ENCODE data around the gene INAFM2. TPM values are rescaled to one million over a fixed set of nuclear protein-coding genes. Genes with fewer than 3 reads are reported as not detected.

Gene INAFM2
- total RNA-seq, 1 experiment from 2014 or later: 25.4 TPM

DNA sequence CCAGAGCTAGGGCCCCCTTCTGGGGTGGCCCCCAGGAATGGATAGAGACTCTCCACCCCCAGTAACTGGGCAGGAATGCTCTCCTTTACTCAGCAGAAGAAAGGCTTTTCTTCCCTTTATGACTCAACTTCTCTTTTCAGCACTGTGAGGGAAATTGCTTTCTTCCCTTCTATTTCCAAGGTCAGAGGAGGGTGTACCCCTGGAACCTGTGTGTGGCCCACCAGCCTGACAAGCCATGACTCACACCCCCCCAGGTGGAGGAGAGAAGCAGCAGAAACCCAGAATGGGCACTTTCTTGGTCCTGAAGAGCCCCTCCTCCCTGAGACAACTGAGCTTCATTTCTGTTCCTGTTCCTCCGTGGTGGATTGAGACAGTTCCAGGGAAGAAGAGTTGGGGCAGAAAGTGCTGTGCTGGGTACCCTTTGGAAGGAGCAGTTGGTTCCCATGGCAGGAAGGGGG, 37.9 kb upstream of the INAFM2 start:
- Mint-ChIP-seq H3K9me3 (no peaks in the 10 kb centered on the region), H3K4me3 (no peak overlapping the region), H3K27me3 (ENCODE audit: low read depth) (peaks cover 84% of the 10 kb centered on the region), H3K27ac (no peak overlapping the region), H3K4me1 (peaks cover 38 to 47% of the 10 kb centered on the region in 2 experiments), H3K36me3 (ENCODE audit: insufficient read depth in 1 of 3, low read depth in 3 of 3) (no peaks in the 10 kb centered on the region; a peak in 2 of 7 replicates)
- Histone ChIP-seq H3K14ac (ENCODE audit: insufficient read depth, low read length) (no peak overlapping the region), H3T11ph (ENCODE audit: low read length) (no peak overlapping the region), H2BK20ac (ENCODE audit: low read depth, low read length, poor library complexity, severe bottlenecking) (no peak overlapping the region), H4K5ac (ENCODE audit: insufficient read length, low read depth, low read length) (no peak overlapping the region), H4K8ac (replicated peaks; ENCODE audit: insufficient read length, low read depth, low read length) (no peak overlapping the region), H3K18ac (ENCODE audit: insufficient read length, low read depth, low read length) (no peak overlapping the region), H3K9ac (ENCODE audit: extremely low read depth, insufficient read length, low read length) (no peak overlapping the region), H4K20me1 (ENCODE audit: control insufficient read depth, insufficient read depth, insufficient read length) (no peaks in the 10 kb centered on the region), H3K27ac (ENCODE audit: insufficient read length, low read depth, low read length) (no peak overlapping the region), H2BK12ac (ENCODE audit: insufficient read length, low read depth, low read length) (no peak overlapping the region), H3K23me2 (ENCODE audit: insufficient read length, low read depth, low read length, poor library complexity, severe bottlenecking) (peaks cover 4% of the 10 kb centered on the region), H3K4me1 (ENCODE audit: insufficient read depth, low read length) (peaks cover 5% of the 10 kb centered on the region), H3K27me3 (ENCODE audit: insufficient read depth, low read length) (peaks cover 31% of the 10 kb centered on the region; the same call in 1 of the 2 replicates), H3K4me2 (ENCODE audit: insufficient read depth, insufficient read length, low read length) (no peak overlapping the region), H3K23ac (ENCODE audit: insufficient read length, low read depth, low read length) (no peak overlapping the region), H2BK5ac (ENCODE audit: insufficient read length, low read length) (no peak overlapping the region), H3K4ac (ENCODE audit: low read depth, low read length) (no peak overlapping the region), H3K79me1 (ENCODE audit: insufficient read depth, low read depth, low read length, poor library complexity, severe bottlenecking) (no peaks in the 10 kb centered on the region), H2AFZ (ENCODE audit: low read length) (no peak overlapping the region), H3K9me3 (ENCODE audit: control insufficient read depth, low read depth, low read length) (no peaks in the 10 kb centered on the region), H3K79me2 (ENCODE audit: insufficient read depth, low read length) (no peaks in the 10 kb centered on the region), H2BK15ac (ENCODE audit: low read depth, low read length) (no peak overlapping the region), H3K56ac (ENCODE audit: insufficient read length, low read depth, low read length) (no peak overlapping the region), H2BK120ac (ENCODE audit: low read depth, low read length, poor library complexity, severe bottlenecking) (no peak overlapping the region), H2AK5ac (ENCODE audit: insufficient read length, low read length) (no peak overlapping the region), H4K91ac (ENCODE audit: insufficient read length, low read depth, low read length) (no peak overlapping the region)
- TF ChIP-seq, protein P1, sequence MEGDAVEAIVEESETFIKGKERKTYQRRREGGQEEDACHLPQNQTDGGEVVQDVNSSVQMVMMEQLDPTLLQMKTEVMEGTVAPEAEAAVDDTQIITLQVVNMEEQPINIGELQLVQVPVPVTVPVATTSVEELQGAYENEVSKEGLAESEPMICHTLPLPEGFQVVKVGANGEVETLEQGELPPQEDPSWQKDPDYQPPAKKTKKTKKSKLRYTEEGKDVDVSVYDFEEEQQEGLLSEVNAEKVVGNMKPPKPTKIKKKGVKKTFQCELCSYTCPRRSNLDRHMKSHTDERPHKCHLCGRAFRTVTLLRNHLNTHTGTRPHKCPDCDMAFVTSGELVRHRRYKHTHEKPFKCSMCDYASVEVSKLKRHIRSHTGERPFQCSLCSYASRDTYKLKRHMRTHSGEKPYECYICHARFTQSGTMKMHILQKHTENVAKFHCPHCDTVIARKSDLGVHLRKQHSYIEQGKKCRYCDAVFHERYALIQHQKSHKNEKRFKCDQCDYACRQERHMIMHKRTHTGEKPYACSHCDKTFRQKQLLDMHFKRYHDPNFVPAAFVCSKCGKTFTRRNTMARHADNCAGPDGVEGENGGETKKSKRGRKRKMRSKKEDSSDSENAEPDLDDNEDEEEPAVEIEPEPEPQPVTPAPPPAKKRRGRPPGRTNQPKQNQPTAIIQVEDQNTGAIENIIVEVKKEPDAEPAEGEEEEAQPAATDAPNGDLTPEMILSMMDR (conservative IDR thresholded peaks at IDR 0.05): no peak
- no CpG with 5 or more reads among the region's 1 CpG for WGBS (ENCODE audit: extremely low coverage, insufficient read length, low lambda C conversion rate)
- no peak for DNase-seq
